ENCODE results near the gene HPGD.

GRCh38 chr4:174461466-174462106 is 60.7 kb downstream of the HPGD start:
- TF ChIP-seq CTCF (IDR thresholded peaks at IDR 0.05; ENCODE audit: low read length) (no peak), EZH2 (IDR thresholded peaks at IDR 0.05; ENCODE audit: borderline replicate concordance, low read length) (no peak)
